GM12878 (cell line): Measurements from ENCODE around the gene IFIT3.
"Not testable (repeated sequence)": the region's sequence is repeated elsewhere in the genome, so short reads cannot be mapped to it uniquely, and the experiment has no call there.

Source experiments
- NR2C2 ChIP-seq: IDR thresholded peaks from 2 replicates; pipeline ENCODE4 v1.6.1; 2011; ENCODE audit warnings: borderline replicate concordance, low read depth; ENCODE audit not compliant: control insufficient read depth, insufficient read length
- NR2F1 ChIP-seq: fragments of 450-650 bp; conservative IDR thresholded peaks from 2 replicates; pipeline ENCODE4 v1.6.1; 2017; ENCODE audit warnings: mild to moderate bottlenecking

- TF ChIP-seq NR2C2, result not testable (repeated sequence)
- TF ChIP-seq NR2F1, result 0 out of 2 replicates have a peak, but pooled peaks have one; percentile 31
Observed at GRCh38 chr10:89330014-89330413, 2.2 kb downstream of the IFIT3 start.
